HUDEP-2 (cell line): ENCODE data around the gene TGM1.

ENCODE experiments used
- DNase-seq, 76 experiments: peaks; one replicate each; lab custom pipeline; 2025; ENCODE audit not compliant: unreplicated experiment in 76 of 76; lab: John Stamatoyannopoulos, UW

TGM1 gene

GRCh38 chr14:24262821-24263733 lies at the start of gene TGM1:
Gene TGM1, minus strand, starts transcription at chr14:24263177. Its CDS starts 825 bp downstream, at chr14:24262352.
- DNase-seq: no peak

DNA sequence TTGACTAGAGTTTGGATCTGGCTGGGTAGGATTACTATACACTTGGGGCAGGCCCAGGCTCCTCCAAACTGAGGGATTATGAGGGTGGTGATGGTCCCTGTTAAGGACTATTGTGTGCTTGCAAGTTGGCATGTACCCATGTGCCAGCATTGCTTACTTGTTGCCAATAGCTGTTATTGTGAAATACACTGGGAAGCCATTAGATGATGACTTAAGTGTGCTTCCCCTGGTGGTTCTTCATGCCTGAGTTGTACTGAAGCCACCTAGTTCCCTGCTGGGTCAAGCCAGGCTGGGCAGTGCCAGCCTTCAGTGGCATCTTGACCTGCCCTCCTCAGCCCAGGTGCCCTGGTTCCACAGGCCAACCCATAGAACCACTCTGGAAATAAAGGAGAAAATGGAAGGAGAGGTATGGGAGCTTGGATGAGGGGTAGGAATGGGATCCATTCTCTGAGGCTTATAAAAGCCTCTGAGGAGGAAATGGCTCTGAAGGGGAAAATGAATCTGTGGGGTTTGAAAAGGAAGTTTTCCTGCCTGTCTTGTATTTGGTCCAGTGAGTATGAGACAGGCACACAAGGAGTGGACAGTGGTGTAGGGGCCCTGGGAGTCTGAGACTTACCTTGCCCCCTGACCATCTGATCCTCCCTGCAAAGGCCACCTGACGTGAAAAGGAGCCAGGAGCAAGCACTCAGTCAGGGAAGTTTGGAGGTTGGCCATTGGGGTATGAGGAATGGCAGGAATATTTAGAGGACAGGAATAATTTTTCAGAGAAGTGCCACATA lies 49.0 kb upstream of the TGM1 start:
- no peak for DNase-seq

- peak in 69 of 76 experiments; percentile 27 to 85 (median 70) for DNase-seq
These were observed 47.9 kb upstream of the TGM1 start, which contains the start of gene LTB4R for GRCh38 chr14:24310646-24311604. Gene LTB4R, plus strand, starts transcription at chr14:24311502. Its CDS starts 4,150 bp downstream, at chr14:24315652.

GRCh38 chr14:24310265-24310645 lies 47.3 kb upstream of the TGM1 start:
- peak in 65 of 76 experiments; percentile 13 to 82 (median 63) for DNase-seq

- DNase-seq: no peak
These were observed 46.7 kb upstream of the TGM1 start, which contains the start of gene LTB4R2 for GRCh38 chr14:24309538-24310264. Gene LTB4R2, plus strand, starts transcription at chr14:24310140. Its CDS starts 525 bp downstream, at chr14:24310665.

DNA sequence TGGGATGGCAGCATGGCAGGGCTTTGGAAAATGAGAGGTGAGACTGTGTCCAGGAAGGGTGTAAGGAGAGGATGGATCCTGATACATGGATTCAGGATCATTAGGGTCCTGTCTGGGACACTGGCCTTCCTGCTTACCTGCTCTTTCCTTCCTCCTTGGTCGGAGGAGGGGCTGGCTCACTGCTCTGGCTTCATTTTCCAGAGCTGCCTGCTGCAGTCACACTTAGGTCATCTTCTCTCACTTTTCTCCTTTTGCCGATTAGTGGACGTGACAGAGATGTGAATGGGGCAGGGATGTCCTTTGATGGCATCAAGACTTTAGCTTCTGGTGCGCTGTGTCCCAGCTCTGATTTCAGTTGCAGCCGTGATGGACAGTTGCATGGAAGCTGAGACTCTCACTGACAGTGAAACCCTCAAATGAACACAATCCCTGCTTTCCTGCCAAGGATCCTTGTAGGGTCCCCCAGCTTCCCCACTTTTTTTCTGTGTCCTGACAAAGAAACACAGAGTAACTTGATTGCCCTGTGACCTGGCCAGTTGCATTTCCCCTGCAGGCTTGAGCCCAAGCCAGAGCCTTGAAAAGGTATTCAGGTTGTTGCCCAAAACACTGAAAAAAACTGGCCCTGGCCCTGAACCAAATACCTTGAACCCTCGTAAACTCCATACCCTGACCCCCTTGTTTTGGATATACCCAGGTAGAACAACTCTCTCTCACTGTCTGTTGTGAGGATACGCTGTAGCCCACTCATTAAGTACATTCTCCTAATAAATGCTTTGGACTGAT lies 45.6 kb upstream of the TGM1 start:
- DNase-seq: no peak

GRCh38 chr14:24307575-24308341 lies 44.8 kb upstream of the TGM1 start, which contains the start of gene CIDEB:
Gene CIDEB, minus strand, starts transcription at chr14:24307977. Its CDS starts 119 bp downstream, at chr14:24307858.
- DNase-seq: peak in 47 of 76 experiments; percentile 5 to 62 (median 33)

- no peak for DNase-seq
These were observed 44.2 kb upstream of the TGM1 start for GRCh38 chr14:24307156-24307574.

DNA sequence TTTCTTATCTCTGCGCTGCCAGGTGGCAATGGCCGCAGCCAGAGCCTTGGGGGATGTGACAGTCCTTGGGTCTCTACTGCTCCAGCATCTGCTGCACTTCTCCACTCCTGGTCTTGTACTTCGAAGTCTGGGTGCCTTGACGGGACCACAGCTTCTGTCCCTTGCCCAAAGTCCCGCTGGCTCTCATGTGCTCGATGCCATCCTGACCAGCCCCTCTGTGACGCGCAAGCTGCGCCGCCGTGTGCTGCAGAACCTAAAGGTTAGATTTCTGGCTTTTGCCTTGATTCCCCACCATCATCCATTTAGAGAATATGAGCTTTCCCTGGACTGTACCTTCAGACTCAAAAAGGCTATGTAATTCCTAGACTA lies 41.0 kb upstream of the TGM1 start:
- DNase-seq: no peak

GRCh38 chr14:24300326-24300980 lies 37.5 kb upstream of the TGM1 start:
- no peak for DNase-seq

DNA sequence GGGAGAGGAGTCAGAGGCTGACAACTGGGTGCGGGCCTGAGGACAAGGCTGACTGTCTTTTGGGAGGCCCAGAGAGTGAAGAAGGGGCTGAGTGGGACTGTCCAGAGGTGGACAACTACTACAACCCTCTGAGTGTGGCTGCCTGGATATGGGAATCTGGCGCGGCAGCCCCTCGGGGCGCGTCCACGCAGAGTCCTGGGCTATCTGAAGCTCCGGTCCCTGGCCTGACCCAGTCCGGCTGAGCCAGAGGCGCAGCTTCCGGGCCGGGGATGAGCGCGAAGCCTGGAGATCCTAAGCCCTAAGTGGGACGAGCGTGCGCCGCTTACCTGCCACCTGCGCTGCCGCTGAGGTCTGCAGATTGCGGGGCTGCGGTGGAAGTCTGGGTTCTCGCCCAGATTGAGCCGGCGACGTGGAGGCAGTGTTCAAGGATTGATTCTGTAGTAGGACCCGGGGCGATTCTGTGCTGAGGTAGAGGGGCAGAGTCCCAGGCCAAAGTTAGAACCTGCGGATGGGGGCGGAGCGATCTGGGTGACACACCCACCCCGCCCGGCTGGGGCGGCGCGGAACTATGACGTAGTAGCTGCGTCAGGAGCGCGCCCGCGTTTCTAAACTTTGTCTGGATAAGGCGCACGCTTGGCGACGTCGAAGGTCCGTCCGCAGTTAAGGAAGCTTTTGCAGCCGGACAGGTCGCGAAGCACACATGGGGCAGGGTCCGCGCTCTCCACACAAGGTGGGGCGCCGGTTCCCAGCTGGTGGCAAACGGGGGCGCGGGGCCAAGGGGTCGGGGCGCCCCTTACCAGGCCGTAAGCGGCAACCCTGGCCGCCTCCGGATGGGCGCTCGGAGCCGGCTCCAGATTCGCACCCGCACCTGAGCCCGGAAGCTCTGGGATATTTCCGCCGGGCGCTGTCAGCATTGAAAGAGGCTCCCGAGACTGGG lies 36.5 kb upstream of the TGM1 start, which contains the start of the genes DHRS1 and NOP9:
TSS of gene DHRS1 (minus strand) at position 526 of the 937 bp plus-strand sequence. CDS start 674 bp downstream, outside the sequence.
TSS of gene NOP9 (plus strand) at position 596 of the 937 bp plus-strand sequence. CDS start at position 701, 105 bp downstream.
- DNase-seq: peak in 73 of 76 experiments; percentile 18 to 91 (median 76)

- peak in 13 of 76 experiments; percentile 6 to 27 (median 19) for DNase-seq
These were observed 35.9 kb upstream of the TGM1 start for GRCh38 chr14:24298892-24299254.

GRCh38 chr14:24297190-24297964 lies 34.4 kb upstream of the TGM1 start:
- DNase-seq: peak in 12 of 76 experiments; percentile 6 to 34 (median 18)

DNA sequence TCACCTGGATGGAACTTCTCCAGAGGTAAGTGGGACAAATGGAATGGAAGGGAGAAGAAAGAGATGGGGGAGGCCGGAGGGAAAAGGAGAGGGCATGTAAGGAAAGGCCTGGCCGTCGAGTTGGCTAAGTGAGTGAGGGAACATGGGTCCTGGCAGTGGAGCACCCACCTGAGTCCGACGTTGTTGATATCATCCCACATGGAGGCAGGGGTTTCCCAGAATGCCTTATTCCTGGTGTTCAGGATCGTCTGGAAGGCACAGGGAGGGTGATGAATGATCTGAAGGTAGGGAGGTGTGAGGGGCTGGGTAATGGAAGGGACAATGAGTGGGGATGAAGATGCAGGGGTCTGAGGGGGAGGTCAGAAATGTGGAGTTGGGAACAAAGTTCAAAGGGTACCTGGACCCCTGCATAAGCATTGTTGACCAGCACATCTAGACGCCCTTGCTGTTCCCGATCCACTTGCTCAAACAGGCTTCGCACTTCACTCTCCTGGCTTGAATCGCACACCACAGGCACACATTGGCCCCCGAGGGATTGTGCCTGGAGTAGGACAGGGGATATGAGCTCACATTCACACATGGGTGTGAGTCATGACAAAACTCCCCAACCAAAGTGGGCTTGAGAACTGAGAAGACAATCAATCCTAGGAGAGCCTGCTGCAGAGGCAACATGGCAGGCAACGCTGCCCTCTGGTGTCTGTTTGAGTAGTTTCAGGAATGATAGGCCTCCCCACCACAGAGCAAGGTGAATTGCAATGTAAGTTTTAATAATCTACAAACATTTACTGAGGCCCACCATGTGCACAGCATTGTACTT lies 33.6 kb upstream of the TGM1 start:
- peak in 58 of 76 experiments; percentile 8 to 66 (median 36) for DNase-seq
